Measurements from ENCODE around the gene FAM110C. TPM values are rescaled to one million over a fixed set of nuclear protein-coding genes. Genes with fewer than 3 reads are reported as not detected.
"Not testable (repeated sequence)": the region's sequence is repeated elsewhere in the genome, so short reads cannot be mapped to it uniquely, and the experiment has no call there.

Gene FAM110C
- total RNA-seq, 1 donor from 2014 or later = 5.2 TPM

DNA sequence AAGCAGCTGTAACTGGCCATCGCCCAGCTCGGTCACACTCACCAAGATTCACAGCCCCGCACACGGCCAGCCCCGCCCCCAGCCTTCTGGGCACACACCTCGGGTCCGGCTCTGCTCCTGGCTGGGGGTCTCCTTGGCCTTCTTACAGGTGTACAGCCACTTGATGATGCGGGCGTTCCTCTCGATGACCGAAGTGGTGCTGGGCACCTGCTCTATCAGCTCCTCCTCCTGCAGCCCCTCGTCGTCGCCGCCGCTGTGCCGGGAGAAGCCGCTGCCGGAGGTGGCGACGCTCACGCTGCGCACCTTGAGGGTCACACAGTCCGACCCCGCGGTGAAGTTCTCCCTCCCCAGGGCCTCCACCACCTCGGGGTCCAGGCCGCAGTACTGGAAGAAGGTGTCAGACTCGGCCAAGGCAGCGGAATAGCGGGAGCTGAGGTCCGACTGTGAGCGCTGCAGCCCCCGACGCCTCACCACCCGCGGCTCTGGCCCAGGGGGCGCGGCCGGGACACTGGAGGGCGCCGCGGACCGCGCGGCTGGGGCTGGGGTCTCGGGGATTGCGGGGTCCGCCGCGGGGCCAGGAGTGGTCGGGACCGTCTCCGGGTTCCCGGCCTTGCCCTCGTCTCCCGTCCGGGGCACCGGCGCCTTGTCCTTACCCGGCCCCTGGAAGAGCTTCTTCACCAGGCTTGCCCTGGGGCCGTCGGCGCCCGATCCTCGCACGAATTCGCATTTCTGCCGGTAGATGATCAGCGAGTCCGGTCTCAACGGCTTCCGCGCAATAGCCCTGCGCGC is 769 bp downstream of the FAM110C start:
- ATAC-seq = no peak
- DNase-seq = no peak
- intact Hi-C loops (cut with micrococcal nuclease) = no loop called here

DNA sequence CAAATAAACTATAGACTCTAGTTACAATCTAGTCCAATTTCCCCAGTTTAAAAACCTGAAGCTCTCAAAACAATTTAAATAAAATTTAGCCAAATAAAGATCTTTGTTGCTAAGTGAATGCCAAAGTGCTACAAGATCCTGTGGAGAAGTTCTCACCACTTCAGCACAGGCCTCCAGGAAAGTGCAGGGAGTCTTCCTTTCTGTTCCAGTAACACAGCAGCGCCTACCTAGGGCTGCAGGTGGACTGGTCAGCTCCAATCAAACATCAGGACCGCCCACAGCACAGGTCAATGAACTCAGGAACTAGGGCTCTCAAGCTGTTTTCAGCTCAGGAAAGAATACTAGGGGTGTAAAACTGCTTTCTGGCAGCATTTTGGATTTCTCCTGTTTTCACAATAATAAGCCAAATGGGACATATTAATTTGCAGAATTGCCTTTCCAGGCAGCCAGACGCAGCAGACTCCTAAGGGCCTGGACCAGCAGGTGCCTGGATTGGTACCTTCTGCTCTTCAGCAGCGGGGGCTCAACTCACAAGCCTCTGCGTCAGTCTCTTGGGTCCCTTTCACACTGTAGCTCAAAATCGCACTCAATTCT is 1.5 kb downstream of the FAM110C start:
- no peak for DNase-seq
- ATAC-seq = no peak
- intact Hi-C loops (cut with micrococcal nuclease) = no loop called here

- no peak for ATAC-seq
- intact Hi-C loops (cut with micrococcal nuclease) = no loop called here
- DNase-seq = no peak
Observed at GRCh38 chr2:42788-43187, 3.5 kb downstream of the FAM110C start.

- DNase-seq (no peak), ATAC-seq (no peak)
- intact Hi-C loops (cut with micrococcal nuclease) = no loop called here
Observed at GRCh38 chr2:40465-40864, 5.8 kb downstream of the FAM110C start.

- DNase-seq (no peak), ATAC-seq (no peak)
- intact Hi-C loops (cut with micrococcal nuclease) = no loop called here
Observed at GRCh38 chr2:38155-38554, 8.2 kb downstream of the FAM110C start.

DNA sequence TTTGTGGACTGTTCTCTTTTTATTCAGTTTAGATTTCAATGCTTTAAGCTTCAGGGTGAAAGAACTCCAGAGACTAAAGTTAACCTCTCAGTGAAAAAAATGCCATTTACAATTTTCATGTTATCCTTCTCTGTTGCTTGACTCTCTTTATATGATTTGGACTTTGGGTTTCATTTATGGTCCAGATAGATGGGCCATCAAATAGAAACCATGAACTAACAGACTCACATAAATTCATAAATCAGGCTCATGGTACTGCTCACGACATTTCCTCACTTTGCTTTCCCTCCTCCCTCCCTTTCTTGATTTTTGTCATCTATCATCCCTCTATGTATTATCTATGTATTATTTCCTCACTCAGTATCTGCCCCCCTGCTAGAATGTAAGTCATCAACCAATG is 10.0 kb downstream of the FAM110C start:
- ATAC-seq (no peak), DNase-seq (no peak)
- intact Hi-C loops (cut with micrococcal nuclease) = no loop called here

DNA sequence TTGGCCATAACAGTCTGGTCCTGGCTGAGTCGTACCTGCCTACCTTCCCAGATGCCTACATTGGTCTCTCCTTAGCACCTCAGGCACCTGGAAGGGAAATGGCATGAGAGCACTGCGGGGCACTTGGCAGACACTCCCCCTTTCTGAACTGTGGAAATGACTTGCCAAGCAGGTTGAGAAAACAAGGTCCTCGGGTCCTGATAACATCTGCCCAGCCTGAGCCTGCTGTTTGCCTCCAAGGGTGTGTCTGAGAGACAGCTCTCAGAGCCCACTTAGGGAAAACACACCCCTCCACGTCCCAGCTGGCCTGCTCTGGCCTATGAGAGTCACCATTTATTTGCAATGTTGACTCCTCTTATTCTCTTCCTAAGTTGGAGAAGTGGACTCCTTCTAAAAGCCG is 10.5 kb downstream of the FAM110C start:
- ATAC-seq (no peak), DNase-seq (no peak)
- intact Hi-C loops (cut with micrococcal nuclease) = no loop called here

DNA sequence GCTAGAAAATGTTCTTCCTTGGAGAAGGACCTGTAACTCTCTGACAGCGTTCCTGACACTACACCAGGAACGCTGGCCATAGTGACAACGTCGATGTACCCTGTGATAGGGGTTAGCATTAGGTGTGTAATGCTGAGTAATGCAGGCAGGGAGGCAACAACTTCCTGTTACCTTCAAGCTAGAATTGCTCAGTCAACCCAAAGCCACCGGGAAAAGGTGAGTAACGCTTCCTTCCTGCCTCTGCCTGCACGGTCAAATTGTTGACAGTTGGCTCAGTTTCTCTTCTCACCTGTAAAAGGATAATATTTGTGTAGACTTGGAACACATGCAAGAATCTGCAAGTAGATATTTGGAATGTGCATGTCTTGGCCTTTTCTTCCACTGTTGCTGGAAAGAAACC is 12.7 kb downstream of the FAM110C start:
- ATAC-seq (no peak), DNase-seq (no peak)
- intact Hi-C loops (cut with micrococcal nuclease) = no loop called here

- ATAC-seq = no peak
- intact Hi-C loops (cut with micrococcal nuclease) = no loop called here
Observed at GRCh38 chr2:32068-32467, 14.2 kb downstream of the FAM110C start.

GRCh38 chr2:29253-29652 is 17.1 kb downstream of the FAM110C start:
- intact Hi-C loops (cut with micrococcal nuclease) = no loop called here
- ATAC-seq (no peak), DNase-seq (no peak)

More at GRCh38 chr2:32068-32467, 14.2 kb downstream of the FAM110C start:
- DNase-seq = no peak

GRCh38 chr2:28406-28975 is 17.8 kb downstream of the FAM110C start:
- DNase-seq = no peak
- intact Hi-C loops (cut with micrococcal nuclease) = no loop called here
- ATAC-seq = no peak

- ATAC-seq = no peak
- DNase-seq = no peak
- intact Hi-C loops (cut with micrococcal nuclease) = no loop called here
Observed at GRCh38 chr2:26891-27290, 19.4 kb downstream of the FAM110C start.

DNA sequence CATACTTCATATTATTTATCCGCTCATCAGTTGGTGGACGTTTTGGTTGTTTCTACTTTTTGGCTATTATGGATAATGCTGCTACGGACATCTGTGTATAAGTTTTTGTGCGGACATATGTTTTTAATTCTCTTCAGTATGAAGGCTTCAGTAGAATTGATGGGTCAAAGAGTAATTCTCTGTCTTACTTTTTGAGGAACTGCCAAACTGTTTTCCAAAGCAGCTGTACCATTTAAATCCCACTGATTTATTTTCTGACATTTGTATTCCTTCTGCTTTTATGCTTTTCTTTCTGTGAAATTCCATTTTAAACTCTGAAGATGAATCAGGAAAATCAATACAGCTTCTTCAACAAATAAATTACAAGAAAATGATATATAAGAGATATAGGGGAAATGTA is 20.8 kb downstream of the FAM110C start:
- ATAC-seq = no peak
- no peak for DNase-seq
- intact Hi-C loops (cut with micrococcal nuclease) = no loop called here

DNA sequence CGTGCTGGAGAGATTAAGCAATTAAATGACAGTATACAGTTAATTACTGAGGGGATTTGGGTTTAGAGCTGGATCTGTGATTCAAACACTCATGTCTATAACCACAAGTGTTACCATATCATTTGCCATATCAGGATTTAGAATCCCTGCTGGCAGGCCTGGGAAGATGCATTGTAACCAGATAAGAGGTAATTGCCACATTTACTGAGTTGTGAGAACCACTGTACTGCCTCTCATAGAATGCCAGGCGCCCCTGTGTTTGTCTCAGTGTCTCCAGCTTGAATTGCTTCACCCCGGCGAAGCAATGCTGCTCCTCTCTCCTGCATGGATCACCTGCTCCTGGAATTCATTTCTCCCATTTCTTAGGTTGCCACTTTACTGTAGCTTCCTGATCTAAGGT is 21.7 kb downstream of the FAM110C start:
- ATAC-seq; DNase-seq; intact Hi-C loops (cut with micrococcal nuclease): not testable (repeated sequence)

DNA sequence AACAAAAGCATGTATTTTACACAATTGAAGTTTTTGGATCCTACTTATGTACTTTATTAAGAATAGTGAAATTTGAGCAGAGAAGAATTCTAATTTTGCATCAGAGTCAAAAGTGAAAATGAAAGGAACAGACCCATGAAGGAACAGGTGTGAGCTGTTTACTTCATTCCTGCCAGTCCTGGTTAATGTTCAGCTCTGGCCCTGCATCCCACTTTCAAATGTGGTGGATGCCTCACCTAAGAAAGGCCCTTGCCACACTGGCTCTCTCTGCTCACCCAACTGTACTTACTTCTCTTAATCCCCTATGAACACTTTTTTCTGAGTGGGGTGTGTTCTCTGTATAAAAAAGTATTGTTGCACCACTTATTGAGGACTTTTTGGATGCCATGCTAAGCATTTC is 22.2 kb downstream of the FAM110C start:
- DNase-seq (no peak), ATAC-seq (no peak)
- intact Hi-C loops (cut with micrococcal nuclease) = no loop called here

DNA sequence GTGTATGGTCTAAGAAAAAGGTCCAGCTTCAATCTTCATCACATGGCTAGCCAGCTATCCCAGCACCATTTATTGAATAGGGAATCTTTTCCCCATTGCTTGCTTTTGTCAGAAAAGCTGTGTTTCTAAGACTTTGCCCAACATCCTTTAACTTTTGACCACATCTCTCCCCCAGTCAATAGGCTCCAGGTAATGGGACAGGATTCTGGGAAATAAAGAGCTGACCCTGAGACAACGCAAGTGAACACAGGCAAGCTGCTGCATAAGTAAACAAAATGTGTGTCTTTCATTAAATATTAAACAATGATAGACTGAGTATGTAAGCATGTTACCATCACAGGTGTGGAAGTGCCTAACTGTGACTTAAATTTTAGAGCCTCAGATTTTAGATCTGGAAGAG is 23.0 kb downstream of the FAM110C start:
- DNase-seq = no peak
- no peak for ATAC-seq
- intact Hi-C loops (cut with micrococcal nuclease) = no loop called here

GRCh38 chr2:22244-22643 is 24.1 kb downstream of the FAM110C start:
- intact Hi-C loops (cut with micrococcal nuclease); DNase-seq; ATAC-seq: not testable (repeated sequence)

DNA sequence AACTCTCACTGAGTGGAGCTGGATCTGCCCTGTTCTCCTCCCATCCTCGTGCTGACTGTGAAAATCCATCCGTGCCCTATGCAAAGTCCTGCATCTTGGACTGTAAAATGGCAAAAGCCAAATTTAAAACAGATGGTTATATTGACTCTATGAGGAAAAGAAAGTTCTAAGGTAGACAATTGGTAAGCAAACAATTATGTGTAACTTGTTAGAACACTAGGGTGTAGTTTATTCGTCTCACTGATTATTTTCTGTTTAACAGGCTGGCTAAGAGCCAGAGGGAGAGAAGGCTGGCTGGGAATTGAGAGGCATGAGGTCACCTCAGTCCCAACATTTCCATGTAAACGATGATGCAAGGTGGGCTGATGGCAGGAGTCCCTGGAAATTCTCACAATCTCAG is 26.0 kb downstream of the FAM110C start:
- ATAC-seq; DNase-seq; intact Hi-C loops (cut with micrococcal nuclease): not testable (repeated sequence)

- intact Hi-C loops (cut with micrococcal nuclease) = no loop called here
- no peak for DNase-seq
- no peak for ATAC-seq
Observed at GRCh38 chr2:19505-19904, 26.8 kb downstream of the FAM110C start.

DNA sequence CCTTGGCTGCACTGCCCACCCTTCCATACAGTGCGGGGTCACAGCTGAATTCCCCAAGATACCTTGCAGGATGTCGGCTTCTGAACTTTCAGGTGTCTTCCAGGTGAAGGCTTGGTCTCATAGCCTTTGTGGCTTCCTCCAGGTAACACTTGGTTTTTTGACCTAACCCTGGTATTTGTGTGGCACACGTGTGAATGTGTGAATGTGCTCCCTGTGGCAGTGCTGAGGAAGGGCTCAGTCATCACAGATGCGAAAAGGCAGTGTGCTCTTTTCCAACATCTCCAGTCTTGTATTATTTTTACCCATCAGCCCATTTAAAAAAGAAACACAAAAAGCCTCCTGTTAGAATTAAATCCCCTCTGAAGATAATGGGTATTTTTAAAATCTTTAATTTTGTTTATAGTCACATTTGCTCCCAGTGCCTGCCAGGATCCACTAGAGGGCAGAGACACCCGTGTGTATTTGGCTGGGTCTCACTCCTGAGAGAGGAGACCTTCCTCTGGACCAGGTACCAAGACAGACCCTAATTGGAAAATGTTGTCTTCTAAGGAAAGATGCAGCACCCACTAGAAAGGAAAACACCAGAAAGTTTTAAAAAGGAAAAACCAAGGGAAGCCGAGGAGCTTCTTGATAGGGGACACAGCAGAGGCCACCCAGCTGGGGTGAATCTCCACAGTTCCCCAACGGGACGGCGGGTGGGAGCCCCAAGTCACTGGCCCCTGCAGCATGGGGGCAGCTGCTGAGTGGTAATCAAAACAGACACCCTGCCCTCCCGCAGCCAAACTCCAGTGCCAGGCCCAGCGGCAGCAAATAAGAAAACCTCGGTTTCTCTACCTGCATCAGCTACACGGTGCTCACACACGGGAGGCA is 27.7 kb downstream of the FAM110C start:
- no peak for ATAC-seq
- intact Hi-C loops (cut with micrococcal nuclease) = no loop called here
- DNase-seq = no peak
